GM21528 (cell line): ENCODE data around the gene DOK6.
"Not testable (repeated sequence)": the region's sequence is repeated elsewhere in the genome, so short reads cannot be mapped to it uniquely, and the experiment has no call there.

Experiments used
- ATAC-seq: cut with Tn5 transposase; IDR thresholded peaks from one replicate; pipeline ENCODE4 v1.9.1; 2021; ENCODE audit warnings: mild to moderate bottlenecking, moderate library complexity; ENCODE audit not compliant: unreplicated experiment, low FRiP score

DOK6 gene

GRCh38 chr18:69785466-69785865 is 384.8 kb downstream of the DOK6 start:
- no peak for ATAC-seq

GRCh38 chr18:69786427-69786826 is 385.7 kb downstream of the DOK6 start:
- no peak for ATAC-seq

GRCh38 chr18:69787825-69788547 is 387.3 kb downstream of the DOK6 start:
- ATAC-seq, result no peak

- no peak for ATAC-seq
These were observed 389.1 kb downstream of the DOK6 start for GRCh38 chr18:69789794-69790193.

- ATAC-seq, result no peak
These were observed 390.0 kb downstream of the DOK6 start for GRCh38 chr18:69790649-69791048.

- ATAC-seq, result no peak
These were observed 395.1 kb downstream of the DOK6 start for GRCh38 chr18:69795791-69796190.

- no peak for ATAC-seq
These were observed 404.3 kb downstream of the DOK6 start for GRCh38 chr18:69804776-69805501.

- no peak for ATAC-seq
These were observed 407.7 kb downstream of the DOK6 start for GRCh38 chr18:69808399-69808798.

- ATAC-seq, result no peak
These were observed 412.9 kb downstream of the DOK6 start for GRCh38 chr18:69813559-69813958.

- no peak for ATAC-seq
These were observed 414.2 kb downstream of the DOK6 start for GRCh38 chr18:69814861-69815385.

GRCh38 chr18:69817335-69817940 is 416.8 kb downstream of the DOK6 start:
- ATAC-seq, result no peak

GRCh38 chr18:69819460-69819859 is 418.8 kb downstream of the DOK6 start:
- ATAC-seq, result no peak

GRCh38 chr18:69820538-69820937 is 419.9 kb downstream of the DOK6 start:
- no peak for ATAC-seq

- no peak for ATAC-seq
These were observed 429.5 kb downstream of the DOK6 start for GRCh38 chr18:69830189-69830588.

- not testable (repeated sequence) for ATAC-seq
These were observed 434.3 kb downstream of the DOK6 start for GRCh38 chr18:69834980-69835379.

- ATAC-seq, result no peak
These were observed 437.3 kb downstream of the DOK6 start for GRCh38 chr18:69838003-69838402.

- no peak for ATAC-seq
These were observed 438.1 kb downstream of the DOK6 start for GRCh38 chr18:69838620-69839411.

- no peak for ATAC-seq
These were observed 438.8 kb downstream of the DOK6 start for GRCh38 chr18:69839497-69839896.

- ATAC-seq, result no peak
These were observed 439.3 kb downstream of the DOK6 start for GRCh38 chr18:69840001-69840400.

GRCh38 chr18:69840445-69840844 is 439.8 kb downstream of the DOK6 start:
- no peak for ATAC-seq

GRCh38 chr18:69841117-69841516 is 440.4 kb downstream of the DOK6 start:
- no peak for ATAC-seq
